LHCN-M2 (cell line): ENCODE data around the gene PACSIN1. TPM values are rescaled to one million over a fixed set of nuclear protein-coding genes. Genes with fewer than 3 reads are reported as not detected.

Experiments used
- DNase-seq: peaks from one replicate; pipeline ENCODE4 v3.0.0-alpha.2; 2012; ENCODE audit warnings: low read depth
- total RNA-seq: library from RNA; depleted of rRNA; stranded (reverse); fragments of >200 nt; gene quantifications from 2 replicates; pipeline ENCODE4 v1.2.3, GENCODE V29; 2014

PACSIN1 gene
- total RNA-seq, 1 experiment from 2014 or later, result not detected

GRCh38 chr6:34514593-34515472 is 49.0 kb downstream of the PACSIN1 start:
- peak; percentile 29 for DNase-seq

DNA sequence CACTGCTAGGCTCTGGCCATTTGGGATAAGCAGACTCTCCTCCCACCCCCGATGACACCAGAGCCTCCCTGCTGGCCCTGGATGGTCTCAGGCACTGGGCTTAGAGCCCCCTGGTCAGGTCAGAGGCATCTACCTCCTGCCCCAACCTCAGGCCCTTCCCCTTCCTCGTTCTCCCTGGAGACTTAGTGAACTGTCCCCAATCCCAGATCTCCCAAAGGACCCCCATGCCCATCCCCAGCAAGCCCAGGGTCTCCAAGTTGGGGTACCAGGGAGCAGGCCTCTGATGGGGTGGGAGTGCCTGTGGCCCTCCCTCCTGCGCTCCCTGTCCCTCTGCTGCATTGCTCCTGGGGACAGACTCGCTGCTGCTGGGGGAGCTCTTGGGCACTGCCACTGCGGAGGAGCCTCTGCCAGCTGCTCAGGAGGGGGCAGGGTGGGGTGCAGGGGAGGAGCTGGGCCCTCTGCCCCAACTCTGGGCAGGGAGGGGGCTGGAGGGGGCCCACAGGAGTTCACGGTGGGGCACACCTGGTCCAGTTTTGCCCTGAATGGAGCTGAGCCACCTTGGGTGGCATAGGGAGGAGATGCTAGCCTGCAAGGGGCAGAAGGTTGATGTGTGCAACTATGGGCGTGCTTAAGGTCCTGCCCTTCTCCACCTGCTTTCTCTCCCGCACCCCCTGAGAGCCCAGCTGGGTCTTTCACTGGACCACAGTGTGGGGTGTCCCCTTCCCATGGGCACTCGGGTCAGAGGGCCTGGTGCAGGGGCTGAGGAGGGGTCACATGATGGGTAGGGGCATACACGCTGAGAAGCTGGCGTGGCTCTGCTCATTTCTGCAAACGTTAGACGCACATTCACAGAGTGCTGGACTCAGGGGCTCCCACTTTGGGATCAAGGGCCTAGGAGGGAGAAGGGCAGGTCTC is 49.9 kb downstream of the PACSIN1 start:
- DNase-seq, result no peak

DNA sequence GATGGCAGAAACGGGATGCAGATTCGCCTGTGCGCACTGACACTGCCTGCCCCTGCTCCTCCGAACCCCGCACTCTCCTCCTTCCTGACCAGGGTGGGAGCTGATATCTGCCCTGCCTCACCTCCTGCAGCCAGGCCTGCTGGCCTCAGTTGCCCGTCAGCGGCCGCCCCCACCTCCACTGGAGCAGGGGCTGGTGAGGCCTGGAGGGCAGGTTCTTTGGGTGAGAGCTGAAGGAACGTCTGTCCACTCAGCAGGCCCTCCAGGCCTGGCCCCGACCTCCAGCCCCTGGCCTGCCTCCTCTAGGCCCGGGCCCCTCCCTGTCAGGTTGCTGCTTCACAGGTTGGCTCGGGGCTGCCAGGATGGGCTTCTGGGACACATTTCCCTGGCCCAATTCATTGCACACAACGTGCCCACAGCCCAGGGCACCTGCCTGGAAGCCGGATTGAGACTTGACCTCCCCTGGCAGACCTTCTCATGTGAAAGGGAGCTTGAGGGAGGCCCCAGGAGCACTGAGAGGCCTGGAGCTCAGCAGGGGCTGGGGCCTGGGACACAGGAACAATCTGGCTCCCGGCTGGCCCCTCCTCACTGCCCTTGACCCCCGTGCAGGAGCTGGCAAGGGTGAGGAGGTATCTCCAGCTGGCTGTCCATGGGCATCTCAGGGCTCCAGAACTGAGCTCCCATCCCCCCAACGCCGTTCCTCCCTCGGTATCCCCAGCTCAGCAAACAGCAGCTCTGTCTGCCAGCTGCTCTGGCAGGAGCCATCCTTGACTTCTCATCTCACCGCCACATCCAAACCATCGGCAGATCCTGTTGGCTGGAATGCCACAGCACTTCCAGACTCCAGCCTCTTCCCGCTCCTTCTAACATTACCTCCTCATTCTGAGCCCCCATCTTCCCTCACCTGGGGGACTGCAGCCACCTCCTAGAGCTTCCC is 50.8 kb downstream of the PACSIN1 start:
- DNase-seq, result no peak

DNA sequence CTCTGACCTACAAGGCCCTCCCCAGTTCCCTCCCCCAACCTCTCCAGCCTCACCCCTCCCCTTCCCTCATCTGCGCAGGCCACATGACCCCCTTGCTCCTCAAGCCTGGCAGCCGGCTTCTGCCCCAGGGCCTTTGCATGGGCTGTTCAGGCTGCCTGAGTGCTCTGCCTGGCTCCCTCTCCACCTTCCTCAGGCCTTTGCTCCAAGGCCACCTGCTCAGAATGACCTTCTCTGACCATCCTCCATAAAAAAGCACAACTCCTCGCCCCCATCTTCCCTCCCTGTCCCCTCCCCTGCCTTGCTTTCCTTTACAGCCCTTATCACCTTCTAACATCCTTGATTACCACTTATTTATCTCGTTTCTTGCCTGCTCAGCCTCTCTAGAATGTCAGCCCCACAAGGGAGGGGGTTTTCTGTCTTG is 51.6 kb downstream of the PACSIN1 start:
- no peak for DNase-seq

GRCh38 chr6:34517966-34518365 is 52.1 kb downstream of the PACSIN1 start:
- DNase-seq, result no peak

- DNase-seq, result no peak
Measured at GRCh38 chr6:34518669-34519365, 52.9 kb downstream of the PACSIN1 start.

- no peak for DNase-seq
Measured at GRCh38 chr6:34519971-34520644, 54.2 kb downstream of the PACSIN1 start.

- DNase-seq, result no peak
Measured at GRCh38 chr6:34520645-34521462, 55.0 kb downstream of the PACSIN1 start.

DNA sequence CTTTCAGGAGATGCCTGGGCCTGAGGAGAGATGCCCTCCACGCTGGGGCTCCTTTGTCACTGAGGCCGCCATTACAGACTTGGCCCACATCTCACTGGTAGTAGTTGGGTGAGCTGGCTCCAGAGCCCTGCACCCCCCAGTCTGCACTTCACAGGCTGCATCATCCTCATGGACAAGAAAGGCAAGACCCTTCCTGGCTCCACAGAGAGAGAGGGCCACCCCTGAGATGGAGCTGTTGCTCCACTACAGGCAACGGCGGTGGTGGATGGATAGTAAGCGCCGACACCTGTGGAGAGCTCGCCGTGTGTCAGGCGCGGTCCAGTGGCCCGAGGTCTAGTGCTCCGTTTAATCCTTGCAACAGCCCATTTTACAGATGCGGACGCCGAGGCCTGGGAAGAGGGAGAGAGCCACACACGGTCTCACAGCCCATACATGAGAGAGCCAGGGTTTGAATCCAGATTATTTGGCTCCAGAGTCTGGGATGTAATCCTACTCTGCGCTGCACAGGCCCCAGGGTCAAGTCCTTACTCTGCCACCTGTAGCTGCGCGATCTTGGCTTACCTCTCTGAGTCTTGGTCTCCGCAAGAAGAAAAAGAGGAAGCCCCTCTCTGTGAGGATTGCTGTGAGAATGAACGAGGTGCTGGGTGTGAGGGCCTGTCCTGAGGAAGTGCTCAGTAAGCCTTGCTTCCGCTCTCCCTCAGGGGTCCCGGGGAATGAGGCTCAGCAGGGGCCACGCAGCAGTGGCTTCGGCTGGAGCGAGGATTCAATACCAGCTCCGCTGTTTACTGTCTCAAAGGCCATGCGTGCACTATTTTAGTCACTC is 55.8 kb downstream of the PACSIN1 start:
- DNase-seq, result no peak

- DNase-seq, result no peak
Measured at GRCh38 chr6:34522761-34523160, 56.9 kb downstream of the PACSIN1 start.

- no peak for DNase-seq
Measured at GRCh38 chr6:34523441-34524206, 57.7 kb downstream of the PACSIN1 start.

GRCh38 chr6:34524499-34524898 is 58.6 kb downstream of the PACSIN1 start:
- DNase-seq, result no peak

DNA sequence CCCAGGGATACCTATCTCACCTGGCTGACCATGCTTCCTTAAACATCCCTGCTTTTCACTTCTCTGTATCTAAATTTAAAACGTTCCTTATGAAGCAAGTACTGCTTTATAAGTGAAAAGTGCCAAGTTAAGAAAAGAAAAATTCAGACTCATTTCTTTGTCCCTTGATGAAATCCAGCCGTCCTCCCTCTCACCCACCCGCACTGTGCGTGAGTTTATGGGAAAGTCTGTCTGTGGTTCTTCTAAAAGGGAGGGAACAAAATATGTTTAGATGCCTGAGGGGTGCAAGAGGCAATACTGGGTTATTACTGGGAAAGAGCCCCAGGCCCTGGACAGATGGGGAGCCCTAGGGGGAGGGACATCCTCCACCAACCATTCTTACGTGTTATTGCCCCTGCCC is 59.1 kb downstream of the PACSIN1 start:
- DNase-seq, result no peak

DNA sequence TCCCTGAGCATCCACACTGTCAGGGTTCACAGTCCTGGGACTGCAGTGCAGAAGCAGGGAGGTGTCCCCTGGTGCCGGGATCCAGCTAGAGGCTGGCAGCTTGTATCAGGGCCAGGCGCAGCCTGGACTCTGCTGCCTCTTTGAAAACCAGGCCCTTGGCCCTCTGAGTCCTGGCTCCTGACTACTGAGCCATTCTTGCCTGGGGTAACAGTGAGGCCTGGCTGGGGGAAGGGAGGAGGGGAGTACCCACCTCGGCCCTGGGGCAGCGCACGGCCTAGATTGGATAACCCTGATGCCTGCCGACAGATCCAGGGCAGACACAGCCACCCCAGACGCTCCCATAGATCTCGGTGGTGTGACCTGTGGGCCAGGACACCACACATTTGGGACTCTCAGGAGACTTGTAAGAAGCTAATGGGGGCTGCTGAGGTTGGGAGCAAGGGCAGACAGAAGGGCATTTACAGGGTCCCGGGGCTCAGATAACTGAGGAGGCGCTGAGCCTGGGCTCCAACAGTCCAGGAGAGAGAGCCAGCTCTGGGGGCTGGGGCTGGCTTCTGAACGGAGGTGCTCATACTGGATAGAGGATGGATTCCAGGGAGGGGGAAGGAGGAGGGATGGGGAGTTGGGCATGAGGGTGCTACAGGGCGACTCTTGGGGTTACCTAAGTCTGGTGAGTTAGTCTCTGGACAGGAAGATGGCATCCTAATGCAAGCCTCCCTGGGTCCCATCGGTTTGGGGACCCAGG is 59.7 kb downstream of the PACSIN1 start:
- DNase-seq, result no peak

DNA sequence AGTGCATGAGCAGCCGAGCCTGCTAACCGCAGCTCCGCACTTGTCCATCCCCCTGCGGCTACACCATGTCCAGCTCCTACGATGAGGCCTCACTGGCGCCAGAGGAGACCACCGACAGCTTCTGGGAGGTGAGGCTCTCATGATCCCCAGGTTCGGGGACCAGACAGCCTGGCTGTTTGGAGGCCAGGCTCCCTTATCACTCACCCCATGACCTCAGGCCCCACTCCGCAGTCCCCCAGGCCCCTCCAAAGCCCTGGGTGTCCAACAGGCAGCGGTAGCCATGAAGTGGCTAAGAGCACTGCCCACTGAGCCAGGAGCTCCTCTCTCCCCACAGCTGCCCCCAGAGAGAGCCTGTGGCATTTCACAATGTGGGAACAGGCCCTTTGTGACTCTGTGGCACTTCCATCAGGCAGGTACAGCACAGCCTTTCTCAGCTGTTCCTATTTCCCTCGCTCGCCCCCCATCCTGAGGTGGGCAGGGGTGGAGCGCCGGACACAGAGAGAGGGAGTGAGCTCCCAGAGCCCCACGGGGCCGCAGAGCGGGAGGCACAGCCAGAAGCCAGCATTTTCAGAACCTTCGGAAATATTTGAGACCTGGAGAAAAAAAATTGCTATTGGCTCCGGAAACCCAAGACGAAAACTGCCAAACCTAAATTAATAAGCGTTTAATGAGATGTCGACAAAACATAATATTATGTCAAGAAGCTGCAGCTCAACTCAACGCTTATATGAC is 60.5 kb downstream of the PACSIN1 start:
- no peak for DNase-seq
